ENCODE results near the gene EGFLAM. TPM values are rescaled to one million over a fixed set of nuclear protein-coding genes. Genes with fewer than 3 reads are reported as not detected.

Gene EGFLAM
- total RNA-seq, 4 donors from 2014 or later: 0.41 to 1.9 TPM; not detected in 2

DNA sequence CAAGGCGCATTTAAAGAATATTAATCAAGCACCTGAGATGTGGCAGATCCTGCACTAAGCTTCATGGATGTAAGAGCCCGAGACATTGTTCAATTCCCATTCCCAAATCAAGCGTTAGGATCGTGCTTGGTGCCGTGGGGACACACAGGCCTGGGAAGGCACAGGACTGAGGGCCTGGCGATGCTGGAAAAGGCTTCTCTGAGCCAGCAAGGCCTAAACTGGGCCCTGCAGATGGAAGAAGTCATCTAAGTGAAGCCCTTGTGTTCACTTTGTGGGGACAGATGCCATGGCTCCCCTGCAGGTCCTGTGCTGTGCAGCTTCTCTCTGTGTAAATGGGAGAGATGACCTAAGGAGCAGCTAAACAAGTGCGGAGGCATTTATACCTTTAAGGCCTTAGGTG lies 214.2 kb downstream of the EGFLAM start:
- no peak for DNase-seq
- TF ChIP-seq POLR2AphosphoS5 (IDR thresholded peaks at IDR 0.05) (no peak), EP300 (IDR thresholded peaks at IDR 0.05; ENCODE audit: low read depth) (no peak), POLR2A (IDR thresholded peaks at IDR 0.05) (no peak)
- TF ChIP-seq, protein P1, sequence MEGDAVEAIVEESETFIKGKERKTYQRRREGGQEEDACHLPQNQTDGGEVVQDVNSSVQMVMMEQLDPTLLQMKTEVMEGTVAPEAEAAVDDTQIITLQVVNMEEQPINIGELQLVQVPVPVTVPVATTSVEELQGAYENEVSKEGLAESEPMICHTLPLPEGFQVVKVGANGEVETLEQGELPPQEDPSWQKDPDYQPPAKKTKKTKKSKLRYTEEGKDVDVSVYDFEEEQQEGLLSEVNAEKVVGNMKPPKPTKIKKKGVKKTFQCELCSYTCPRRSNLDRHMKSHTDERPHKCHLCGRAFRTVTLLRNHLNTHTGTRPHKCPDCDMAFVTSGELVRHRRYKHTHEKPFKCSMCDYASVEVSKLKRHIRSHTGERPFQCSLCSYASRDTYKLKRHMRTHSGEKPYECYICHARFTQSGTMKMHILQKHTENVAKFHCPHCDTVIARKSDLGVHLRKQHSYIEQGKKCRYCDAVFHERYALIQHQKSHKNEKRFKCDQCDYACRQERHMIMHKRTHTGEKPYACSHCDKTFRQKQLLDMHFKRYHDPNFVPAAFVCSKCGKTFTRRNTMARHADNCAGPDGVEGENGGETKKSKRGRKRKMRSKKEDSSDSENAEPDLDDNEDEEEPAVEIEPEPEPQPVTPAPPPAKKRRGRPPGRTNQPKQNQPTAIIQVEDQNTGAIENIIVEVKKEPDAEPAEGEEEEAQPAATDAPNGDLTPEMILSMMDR (IDR thresholded peaks at IDR 0.05): no peak

DNA sequence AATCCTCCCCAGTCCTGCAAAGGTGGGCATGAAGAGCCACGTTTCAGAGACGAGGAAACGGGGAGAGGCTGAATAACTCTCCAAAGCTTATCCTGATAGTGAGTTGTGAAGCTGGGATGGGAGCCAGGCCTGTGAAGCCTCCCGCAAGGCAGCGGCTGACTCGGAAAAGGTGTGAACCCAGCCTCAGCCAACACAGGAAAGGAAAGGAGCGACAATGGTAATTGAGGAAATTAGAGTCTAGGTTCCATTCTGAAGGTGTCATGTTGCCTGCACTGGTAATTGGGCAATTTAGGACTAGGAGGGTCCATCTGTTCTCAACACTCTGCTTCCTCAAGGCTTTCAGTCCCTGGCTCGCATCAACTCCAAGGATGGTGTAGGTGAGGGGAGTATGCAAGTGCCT lies 214.6 kb downstream of the EGFLAM start:
- TF ChIP-seq EP300 (IDR thresholded peaks at IDR 0.05; ENCODE audit: low read depth) (no peak), POLR2AphosphoS5 (IDR thresholded peaks at IDR 0.05) (no peak), POLR2A (IDR thresholded peaks at IDR 0.05) (no peak)
- TF ChIP-seq, protein P1 (IDR thresholded peaks at IDR 0.05): no peak
- no peak for DNase-seq
- Histone ChIP-seq H3K9me3 (no peaks in the 10 kb centered on the region), H3K27ac (no peak overlapping the region), H3K27me3 (peaks cover 5% of the 10 kb centered on the region), H3K4me3 (no peak overlapping the region), H3K4me1 (peaks cover 5 to 18% (median 11%) of the 10 kb centered on the region in 4 donors), H3K36me3 (no peaks in the 10 kb centered on the region)
- in situ Hi-C loops (cut with MboI; ENCODE audit: low pct_ligation_motif_present in 1 of 4, low pct_unique_long_range_greater_than_20kb in 1 of 4, low sequenced_read_pairs in 3 of 4): no loop called here
- intact Hi-C loops (cut with DNase I; ENCODE audit: low total_unique reads): no loop called here
- WGBS, 2 donors (ENCODE audit: low coverage in 1 of 2): 39% methylated on average over 8 of the region's 8 CpGs; no CpG with 5 or more reads in 1 of the 2 donors

More for the DNA sequence above, 214.2 kb downstream of the EGFLAM start:
- in situ Hi-C loops (cut with MboI; ENCODE audit: low pct_ligation_motif_present in 1 of 4, low pct_unique_long_range_greater_than_20kb in 1 of 4, low sequenced_read_pairs in 3 of 4) (no loop called here), intact Hi-C loops (cut with DNase I; ENCODE audit: low total_unique reads) (no loop called here)
- Histone ChIP-seq H3K4me3 (no peak overlapping the region), H3K4me1 (peaks cover 10 to 22% (median 16%) of the 10 kb centered on the region in 4 donors), H3K27me3 (peaks cover 3% of the 10 kb centered on the region), H3K36me3 (no peaks in the 10 kb centered on the region), H3K9me3 (no peaks in the 10 kb centered on the region), H3K27ac (no peak overlapping the region)
- 93% methylated on average over 7 of the region's 7 CpGs; no CpG with 5 or more reads in 1 of the 2 donors for WGBS, 2 donors (ENCODE audit: low coverage in 1 of 2)

DNA sequence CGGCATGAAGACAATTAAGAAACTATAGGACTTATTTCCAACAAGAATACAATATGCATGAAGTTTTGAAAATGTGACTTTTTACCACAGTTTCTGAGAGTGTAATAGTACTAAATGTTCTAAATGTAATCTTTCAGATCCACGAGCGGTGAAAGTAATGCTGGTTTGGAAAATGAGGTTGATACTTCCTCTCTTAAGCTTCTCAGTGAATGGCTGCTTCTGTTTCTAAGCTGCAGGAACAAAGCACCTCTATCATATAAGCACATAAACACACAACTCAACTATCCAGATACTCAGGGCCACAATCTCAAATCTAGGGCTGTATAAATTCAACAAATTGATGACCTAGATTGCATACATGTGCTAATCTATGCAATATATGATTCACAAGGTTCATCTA lies 219.8 kb downstream of the EGFLAM start:
- Histone ChIP-seq H3K27ac (no peak overlapping the region), H3K4me1 (no peaks in the 10 kb centered on the region), H3K27me3 (peaks cover 3% of the 10 kb centered on the region), H3K9me3 (no peaks in the 10 kb centered on the region), H3K4me3 (no peak overlapping the region), H3K36me3 (no peaks in the 10 kb centered on the region)
- in situ Hi-C loops (cut with MboI; ENCODE audit: low pct_ligation_motif_present in 1 of 4, low pct_unique_long_range_greater_than_20kb in 1 of 4, low sequenced_read_pairs in 3 of 4) (no loop called here), intact Hi-C loops (cut with DNase I; ENCODE audit: low total_unique reads) (no loop called here)
- 48 to 52% methylated on average over 3 of the region's 3 CpGs for WGBS, 2 donors (ENCODE audit: low coverage in 1 of 2)
- no peak for DNase-seq
- TF ChIP-seq POLR2AphosphoS5 (IDR thresholded peaks at IDR 0.05) (no peak), EP300 (IDR thresholded peaks at IDR 0.05; ENCODE audit: low read depth) (no peak)
- TF ChIP-seq, protein P1 (IDR thresholded peaks at IDR 0.05): no peak

DNA sequence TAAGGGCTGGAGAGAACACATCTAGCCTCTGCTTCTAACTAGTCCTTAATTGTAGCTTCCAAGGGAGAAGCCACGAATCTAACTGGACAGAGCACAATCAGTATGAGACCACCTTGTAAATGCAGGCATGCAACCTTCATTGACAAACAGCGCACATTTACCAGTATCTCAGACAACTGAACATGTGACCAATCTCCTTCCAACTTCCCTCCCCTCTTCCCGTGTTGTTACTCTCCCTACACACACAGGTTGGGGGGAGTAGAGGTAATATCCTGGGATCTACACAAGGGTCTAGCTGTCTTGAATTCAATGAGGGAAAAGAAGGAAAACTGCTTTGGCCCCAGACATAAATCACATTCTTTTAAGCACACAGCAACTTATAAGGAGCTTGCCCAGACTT lies 220.5 kb downstream of the EGFLAM start:
- DNase-seq: no peak
- H3K27me3 ChIP-seq: peaks cover 3% of the 10 kb centered on the region
- H3K9me3 ChIP-seq: no peaks in the 10 kb centered on the region
- intact Hi-C loops (cut with DNase I; ENCODE audit: low total_unique reads): no loop called here
- no peaks in the 10 kb centered on the region for H3K4me1 ChIP-seq
- WGBS, 2 donors (ENCODE audit: low coverage in 1 of 2): 46 to 53% methylated on average over 2 to 3 of the region's 3 CpGs
- in situ Hi-C loops (cut with MboI; ENCODE audit: low pct_ligation_motif_present in 1 of 4, low pct_unique_long_range_greater_than_20kb in 1 of 4, low sequenced_read_pairs in 3 of 4): no loop called here
- no peak for TF ChIP-seq POLR2A (IDR thresholded peaks at IDR 0.05)
- TF ChIP-seq EP300 (IDR thresholded peaks at IDR 0.05; ENCODE audit: low read depth): no peak
- TF ChIP-seq POLR2AphosphoS5 (IDR thresholded peaks at IDR 0.05): no peak
- TF ChIP-seq, protein P1 (IDR thresholded peaks at IDR 0.05): no peak
- H3K27ac ChIP-seq: no peak overlapping the region
- H3K36me3 ChIP-seq: no peaks in the 10 kb centered on the region
- no peak overlapping the region for H3K4me3 ChIP-seq
